ENCODE measurements around the gene SART3. TPM values are rescaled to one million over a fixed set of nuclear protein-coding genes. Genes with fewer than 3 reads are reported as not detected.

Gene SART3
- total and polyA plus RNA-seq, 2 of the 4 experiments (the other 2 are of a cell fraction), result 22.6 to 37.8 TPM

DNA sequence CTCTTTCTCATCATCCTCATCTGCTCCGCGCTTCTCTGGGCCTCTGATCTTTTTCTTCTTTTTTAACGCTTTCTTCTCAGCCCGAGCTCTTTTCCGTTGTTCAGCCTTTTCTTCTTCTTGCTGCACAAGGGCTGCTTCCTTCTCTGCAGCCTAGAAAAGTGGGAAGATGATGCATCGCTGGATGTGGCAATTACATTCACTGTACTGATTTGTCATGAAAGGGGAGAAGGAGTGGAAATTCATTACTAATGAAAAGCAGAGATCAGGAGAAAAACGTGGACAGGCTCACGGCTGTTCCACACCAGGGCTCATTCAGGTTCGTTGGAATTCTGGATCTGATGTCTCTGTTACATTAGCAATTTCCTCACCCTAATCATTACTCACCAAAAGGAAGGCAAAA is 30.8 kb downstream of the SART3 start:
- Histone ChIP-seq H3K4ac (ENCODE audit: low read depth, low read length) (no peak overlapping the region), H2BK20ac (ENCODE audit: low read depth, low read length) (no peak overlapping the region), H2BK15ac (ENCODE audit: low read depth, low read length) (no peak overlapping the region), H3K23ac (ENCODE audit: low read depth, low read length) (no peak overlapping the region), H2AK5ac (ENCODE audit: low read depth, low read length) (no peak overlapping the region), H3K9me1 (ENCODE audit: insufficient read depth, low read length) (peaks cover 7% of the 10 kb centered on the region; the same call in 1 of the 2 replicates), H3K56ac (ENCODE audit: extremely low read depth, insufficient read depth, low read length) (no peak overlapping the region), H3K18ac (ENCODE audit: low read depth, low read length) (no peak overlapping the region), H4K8ac (ENCODE audit: low read depth in 2 of 2, low read length in 2 of 2) (no peak overlapping the region), H2BK120ac (ENCODE audit: low read depth, low read length) (no peak overlapping the region), H3K27ac (ENCODE audit: insufficient read depth, low read length) (no peak overlapping the region), H3K14ac (replicated peaks; ENCODE audit: low read depth, low read length) (no peak overlapping the region), H3K4me3 (ENCODE audit: insufficient read depth, low read depth, low read length) (no peak overlapping the region), H2AFZ (replicated peaks; ENCODE audit: low read length, poor library complexity) (no peak overlapping the region), H2BK5ac (ENCODE audit: low read depth, low read length, poor library complexity, severe bottlenecking) (no peak overlapping the region), H3K36me3 (ENCODE audit: control insufficient read depth, insufficient read depth, low read length) (peaks cover 52% of the 10 kb centered on the region), H3K79me1 (ENCODE audit: low read depth in 1 of 2, low read length in 2 of 2) (peaks cover 13 to 29% of the 10 kb centered on the region in 2 experiments), H3K4me2 (ENCODE audit: low read depth, low read length) (no peak overlapping the region), H3K4me1 (ENCODE audit: control insufficient read depth, insufficient read depth, low read length) (peaks cover 3% of the 10 kb centered on the region; the same call in 1 of the 2 replicates), H3K27me3 (ENCODE audit: control insufficient read depth, insufficient read depth, low read length) (no peaks in the 10 kb centered on the region), H4K91ac (ENCODE audit: insufficient read depth, low read depth, low read length) (no peak overlapping the region), H2AK9ac (replicated peaks; ENCODE audit: low read depth, low read length, poor library complexity) (no peak overlapping the region), H4K20me1 (ENCODE audit: insufficient read depth, low read length) (peaks cover 14% of the 10 kb centered on the region), H3K9ac (ENCODE audit: low read depth, low read length) (no peak overlapping the region), H3K9me3 (ENCODE audit: control insufficient read depth, insufficient read depth, low read length) (no peaks in the 10 kb centered on the region), H4K5ac (ENCODE audit: low read depth, low read length) (no peak overlapping the region)
- in situ Hi-C loops (cut with MboI; ENCODE audit: low sequenced_read_pairs), result no loop called here
- CTCF ChIA-PET, result interaction anchor here (0.6 to 1.0 kb wide), 2 partner anchors 21 to 22 kb away, joined by 3 to 4 read pairs; no protein-coding TSS in a partner anchor
- WGBS, 2 experiments (ENCODE audit: extremely low coverage in 2 of 2, insufficient read length in 1 of 2), result no CpG with 5 or more reads among the region's 9 CpGs
- no peak for DNase-seq
- intact Hi-C loops (cut with micrococcal nuclease), result no loop called here
- POLR2A ChIA-PET (ENCODE audit: unreplicated experiment), result no interaction called here
- dilution Hi-C loops (cut with HindIII; ENCODE audit: low sequenced_read_pairs, unreplicated experiment), result no loop called here
- BruUV-seq (replicated peaks), result no TSS peak
- no peak for TF ChIP-seq MAZ (IDR thresholded peaks at IDR 0.05; ENCODE audit: borderline replicate concordance, low read depth, low read length)
- TF ChIP-seq, protein P1, sequence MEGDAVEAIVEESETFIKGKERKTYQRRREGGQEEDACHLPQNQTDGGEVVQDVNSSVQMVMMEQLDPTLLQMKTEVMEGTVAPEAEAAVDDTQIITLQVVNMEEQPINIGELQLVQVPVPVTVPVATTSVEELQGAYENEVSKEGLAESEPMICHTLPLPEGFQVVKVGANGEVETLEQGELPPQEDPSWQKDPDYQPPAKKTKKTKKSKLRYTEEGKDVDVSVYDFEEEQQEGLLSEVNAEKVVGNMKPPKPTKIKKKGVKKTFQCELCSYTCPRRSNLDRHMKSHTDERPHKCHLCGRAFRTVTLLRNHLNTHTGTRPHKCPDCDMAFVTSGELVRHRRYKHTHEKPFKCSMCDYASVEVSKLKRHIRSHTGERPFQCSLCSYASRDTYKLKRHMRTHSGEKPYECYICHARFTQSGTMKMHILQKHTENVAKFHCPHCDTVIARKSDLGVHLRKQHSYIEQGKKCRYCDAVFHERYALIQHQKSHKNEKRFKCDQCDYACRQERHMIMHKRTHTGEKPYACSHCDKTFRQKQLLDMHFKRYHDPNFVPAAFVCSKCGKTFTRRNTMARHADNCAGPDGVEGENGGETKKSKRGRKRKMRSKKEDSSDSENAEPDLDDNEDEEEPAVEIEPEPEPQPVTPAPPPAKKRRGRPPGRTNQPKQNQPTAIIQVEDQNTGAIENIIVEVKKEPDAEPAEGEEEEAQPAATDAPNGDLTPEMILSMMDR (conservative IDR thresholded peaks at IDR 0.05; ENCODE audit: low read depth, low read length), result no peak
- TF ChIP-seq SMC3 (IDR thresholded peaks at IDR 0.05; ENCODE audit: low read depth, low read length), result no peak
- TF ChIP-seq RFX5 (IDR thresholded peaks at IDR 0.05; ENCODE audit: low read depth, low read length), result no peak
- no peak for TF ChIP-seq CHD1 (IDR thresholded peaks at IDR 0.05; ENCODE audit: low read depth, low read length)
- no peak for TF ChIP-seq BHLHE40 (IDR thresholded peaks at IDR 0.05; ENCODE audit: low read depth, low read length)
- TF ChIP-seq FOS (IDR thresholded peaks at IDR 0.05; ENCODE audit: low read depth, low read length), result no peak
- TF ChIP-seq, protein P2, sequence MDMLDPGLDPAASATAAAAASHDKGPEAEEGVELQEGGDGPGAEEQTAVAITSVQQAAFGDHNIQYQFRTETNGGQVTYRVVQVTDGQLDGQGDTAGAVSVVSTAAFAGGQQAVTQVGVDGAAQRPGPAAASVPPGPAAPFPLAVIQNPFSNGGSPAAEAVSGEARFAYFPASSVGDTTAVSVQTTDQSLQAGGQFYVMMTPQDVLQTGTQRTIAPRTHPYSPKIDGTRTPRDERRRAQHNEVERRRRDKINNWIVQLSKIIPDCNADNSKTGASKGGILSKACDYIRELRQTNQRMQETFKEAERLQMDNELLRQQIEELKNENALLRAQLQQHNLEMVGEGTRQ (IDR thresholded peaks at IDR 0.05; ENCODE audit: low read depth, low read length), result no peak
- TF ChIP-seq RAD21 (IDR thresholded peaks at IDR 0.05; ENCODE audit: low read length), result no peak
- no peak for TF ChIP-seq CEBPB (IDR thresholded peaks at IDR 0.05; ENCODE audit: low read depth, low read length)
- TF ChIP-seq MXI1 (IDR thresholded peaks at IDR 0.05; ENCODE audit: borderline replicate concordance, low read depth, low read length), result no peak
- no peak for ATAC-seq (ENCODE audit: low read depth)

Measured in IMR-90 (cell line).